ENCODE results near the gene LINC00305.

GRCh38 chr18:64032312-64032711 lies 116.6 kb downstream of the LINC00305 start:
- TF ChIP-seq POLR2A (IDR thresholded peaks at IDR 0.05): no peak
- TF ChIP-seq CTCF (IDR thresholded peaks at IDR 0.05): no peak

All from lower leg skin (tissue), 3 donors.